B cell (primary cell): ENCODE measurements around the gene RAB11FIP3.
"Not testable (repeated sequence)": the region's sequence is repeated elsewhere in the genome, so short reads cannot be mapped to it uniquely, and the experiment has no call there.

Source experiments
- EZH2 ChIP-seq: IDR thresholded peaks from 2 replicates; pipeline ENCODE4 v1.6.1; 2012; ENCODE audit warnings: borderline replicate concordance, low read depth, mild to moderate bottlenecking, moderate library complexity, low read length; ENCODE audit not compliant: insufficient read depth, poor library complexity, severe bottlenecking
- TF ChIP-seq, protein P1 (sequence below): fragments of 200-600 bp; IDR thresholded peaks from one replicate; pipeline ENCODE4 v1.8.0; 2022; ENCODE audit warnings: antibody characterized with exemption, mild to moderate bottlenecking

GRCh38 chr16:478287-478686, 52.8 kb downstream of the RAB11FIP3 start:
- TF ChIP-seq, protein P1, sequence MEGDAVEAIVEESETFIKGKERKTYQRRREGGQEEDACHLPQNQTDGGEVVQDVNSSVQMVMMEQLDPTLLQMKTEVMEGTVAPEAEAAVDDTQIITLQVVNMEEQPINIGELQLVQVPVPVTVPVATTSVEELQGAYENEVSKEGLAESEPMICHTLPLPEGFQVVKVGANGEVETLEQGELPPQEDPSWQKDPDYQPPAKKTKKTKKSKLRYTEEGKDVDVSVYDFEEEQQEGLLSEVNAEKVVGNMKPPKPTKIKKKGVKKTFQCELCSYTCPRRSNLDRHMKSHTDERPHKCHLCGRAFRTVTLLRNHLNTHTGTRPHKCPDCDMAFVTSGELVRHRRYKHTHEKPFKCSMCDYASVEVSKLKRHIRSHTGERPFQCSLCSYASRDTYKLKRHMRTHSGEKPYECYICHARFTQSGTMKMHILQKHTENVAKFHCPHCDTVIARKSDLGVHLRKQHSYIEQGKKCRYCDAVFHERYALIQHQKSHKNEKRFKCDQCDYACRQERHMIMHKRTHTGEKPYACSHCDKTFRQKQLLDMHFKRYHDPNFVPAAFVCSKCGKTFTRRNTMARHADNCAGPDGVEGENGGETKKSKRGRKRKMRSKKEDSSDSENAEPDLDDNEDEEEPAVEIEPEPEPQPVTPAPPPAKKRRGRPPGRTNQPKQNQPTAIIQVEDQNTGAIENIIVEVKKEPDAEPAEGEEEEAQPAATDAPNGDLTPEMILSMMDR: not testable (repeated sequence)
- TF ChIP-seq EZH2: not testable (repeated sequence)
